NB4 (cell line): ENCODE data around the gene NAA40.

Experiments
- POLR2A ChIP-seq: IDR thresholded peaks from 2 replicates; pipeline ENCODE4 v1.6.1; 2011; ENCODE audit warnings: mild to moderate bottlenecking; ENCODE audit not compliant: insufficient read length; ENCODE audit errors: extremely low read depth
- TF ChIP-seq, protein P1 (sequence below): IDR thresholded peaks from one replicate; pipeline ENCODE4 v1.5.1; 2012; ENCODE audit warnings: low read depth, low read length
- TF ChIP-seq, protein P2 (sequence below): IDR thresholded peaks from 2 replicates; pipeline ENCODE4 v1.6.1; 2011; ENCODE audit warnings: low read depth, low read length

DNA sequence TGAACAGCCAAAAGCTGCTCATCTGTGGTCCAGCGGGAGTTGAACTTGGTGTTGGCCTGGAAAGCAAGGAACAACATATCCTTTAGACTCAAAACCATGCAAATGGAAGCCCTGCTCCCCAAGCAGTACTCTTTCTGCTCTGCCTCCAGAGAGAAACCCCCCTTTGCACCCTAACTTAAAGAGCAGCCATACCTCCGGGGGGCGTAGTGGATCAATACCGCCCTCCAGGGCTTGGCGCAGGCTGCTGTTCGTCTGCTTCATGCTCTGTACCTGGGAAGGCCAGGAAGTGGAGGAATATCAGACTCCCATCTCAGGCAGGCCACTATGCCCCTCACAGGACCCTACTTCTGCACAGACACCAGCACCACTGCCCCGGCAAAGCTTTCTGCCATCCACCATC, 26.1 kb upstream of the NAA40 start:
- TF ChIP-seq POLR2A: no peak
- TF ChIP-seq, protein P1, sequence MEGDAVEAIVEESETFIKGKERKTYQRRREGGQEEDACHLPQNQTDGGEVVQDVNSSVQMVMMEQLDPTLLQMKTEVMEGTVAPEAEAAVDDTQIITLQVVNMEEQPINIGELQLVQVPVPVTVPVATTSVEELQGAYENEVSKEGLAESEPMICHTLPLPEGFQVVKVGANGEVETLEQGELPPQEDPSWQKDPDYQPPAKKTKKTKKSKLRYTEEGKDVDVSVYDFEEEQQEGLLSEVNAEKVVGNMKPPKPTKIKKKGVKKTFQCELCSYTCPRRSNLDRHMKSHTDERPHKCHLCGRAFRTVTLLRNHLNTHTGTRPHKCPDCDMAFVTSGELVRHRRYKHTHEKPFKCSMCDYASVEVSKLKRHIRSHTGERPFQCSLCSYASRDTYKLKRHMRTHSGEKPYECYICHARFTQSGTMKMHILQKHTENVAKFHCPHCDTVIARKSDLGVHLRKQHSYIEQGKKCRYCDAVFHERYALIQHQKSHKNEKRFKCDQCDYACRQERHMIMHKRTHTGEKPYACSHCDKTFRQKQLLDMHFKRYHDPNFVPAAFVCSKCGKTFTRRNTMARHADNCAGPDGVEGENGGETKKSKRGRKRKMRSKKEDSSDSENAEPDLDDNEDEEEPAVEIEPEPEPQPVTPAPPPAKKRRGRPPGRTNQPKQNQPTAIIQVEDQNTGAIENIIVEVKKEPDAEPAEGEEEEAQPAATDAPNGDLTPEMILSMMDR: no peak
- TF ChIP-seq, protein P2, sequence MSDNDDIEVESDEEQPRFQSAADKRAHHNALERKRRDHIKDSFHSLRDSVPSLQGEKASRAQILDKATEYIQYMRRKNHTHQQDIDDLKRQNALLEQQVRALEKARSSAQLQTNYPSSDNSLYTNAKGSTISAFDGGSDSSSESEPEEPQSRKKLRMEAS: no peak
